Activated CD4-positive, alpha-beta T cell treated with anti-CD3 and anti-CD28 coated beads, Interleukin-2, amount 10 ng/mL, durations not matched to agents 24 days and 14 days (primary cell): ENCODE measurements around the gene POTEB3. TPM values are rescaled to one million over a fixed set of nuclear protein-coding genes. Genes with fewer than 3 reads are reported as not detected.
"Not testable (repeated sequence)": the region's sequence is repeated elsewhere in the genome, so short reads cannot be mapped to it uniquely, and the experiment has no call there.

Experiments used
- DNase-seq: peaks from one replicate; pipeline ENCODE4 v3.0.0; 2022
- H3K27ac Mint-ChIP-seq: one replicate; pipeline ENCODE4 v1.8.0; 2022; ENCODE audit warnings: mild to moderate bottlenecking, mixed read lengths
- H3K27me3 Mint-ChIP-seq: one replicate; pipeline ENCODE4 v1.8.0; 2022; ENCODE audit warnings: mixed read lengths
- H3K36me3 Mint-ChIP-seq: one replicate; pipeline ENCODE4 v1.8.0; 2022; ENCODE audit warnings: low read depth, mild to moderate bottlenecking, mixed read lengths
- H3K4me1 Mint-ChIP-seq: one replicate; pipeline ENCODE4 v1.8.0; 2021; ENCODE audit warnings: mixed read lengths
- H3K4me3 Mint-ChIP-seq: one replicate; pipeline ENCODE4 v1.8.0; 2022; ENCODE audit warnings: mild to moderate bottlenecking, moderate library complexity, mixed read lengths
- H3K9me3 Mint-ChIP-seq: one replicate; pipeline ENCODE4 v1.8.0; 2021; ENCODE audit warnings: mixed read lengths
- intact Hi-C: fragments of 100-400 bp; cut with micrococcal nuclease; formaldehyde crosslinking; loops from one replicate; pipeline ENCODE4 v1.15.1; 2023
- total RNA-seq: library from RNA; stranded (reverse); gene quantifications from 2 replicates; pipeline ENCODE4 v1.2.3, GENCODE V29; 2022

Gene POTEB3
- total RNA-seq = not detected in 2 replicates

GRCh38 chr15:21440399-21440798 lies at the start of gene POTEB3:
Gene POTEB3 (minus strand): TSS chr15:21440499. CDS start chr15:21440011, 488 bp downstream.
- intact Hi-C loops, H3K9me3 Mint-ChIP-seq, H3K4me1 Mint-ChIP-seq, H3K27me3 Mint-ChIP-seq, H3K27ac Mint-ChIP-seq, H3K36me3 Mint-ChIP-seq, H3K4me3 Mint-ChIP-seq, DNase-seq: not testable (repeated sequence)

- intact Hi-C loops, H3K9me3 Mint-ChIP-seq, H3K27me3 Mint-ChIP-seq, H3K4me3 Mint-ChIP-seq, H3K36me3 Mint-ChIP-seq, H3K4me1 Mint-ChIP-seq, H3K27ac Mint-ChIP-seq, DNase-seq: not testable (repeated sequence)
Measured at GRCh38 chr15:21453683-21454082, 13.4 kb upstream of the POTEB3 start.

- H3K27ac Mint-ChIP-seq, H3K4me3 Mint-ChIP-seq, H3K9me3 Mint-ChIP-seq, H3K4me1 Mint-ChIP-seq, H3K27me3 Mint-ChIP-seq, DNase-seq, H3K36me3 Mint-ChIP-seq, intact Hi-C loops: not testable (repeated sequence)
Measured at GRCh38 chr15:21451920-21452563, 11.7 kb upstream of the POTEB3 start.

- H3K4me1 Mint-ChIP-seq, intact Hi-C loops, H3K36me3 Mint-ChIP-seq, H3K27ac Mint-ChIP-seq, H3K9me3 Mint-ChIP-seq, H3K4me3 Mint-ChIP-seq, H3K27me3 Mint-ChIP-seq, DNase-seq: not testable (repeated sequence)
Measured at GRCh38 chr15:21451487-21451886, 11.2 kb upstream of the POTEB3 start.

GRCh38 chr15:21407366-21407765 lies 32.9 kb downstream of the POTEB3 start:
- DNase-seq, intact Hi-C loops, H3K4me1 Mint-ChIP-seq, H3K4me3 Mint-ChIP-seq, H3K27me3 Mint-ChIP-seq, H3K9me3 Mint-ChIP-seq, H3K27ac Mint-ChIP-seq, H3K36me3 Mint-ChIP-seq: not testable (repeated sequence)

- H3K4me1 Mint-ChIP-seq, intact Hi-C loops, H3K27ac Mint-ChIP-seq, H3K36me3 Mint-ChIP-seq, H3K27me3 Mint-ChIP-seq, H3K4me3 Mint-ChIP-seq, H3K9me3 Mint-ChIP-seq, DNase-seq: not testable (repeated sequence)
Measured at GRCh38 chr15:21401531-21401930, 38.8 kb downstream of the POTEB3 start.

GRCh38 chr15:21399111-21399510 lies 41.2 kb downstream of the POTEB3 start:
- H3K9me3 Mint-ChIP-seq, H3K27me3 Mint-ChIP-seq, DNase-seq, H3K4me3 Mint-ChIP-seq, intact Hi-C loops, H3K4me1 Mint-ChIP-seq, H3K27ac Mint-ChIP-seq, H3K36me3 Mint-ChIP-seq: not testable (repeated sequence)

GRCh38 chr15:21398511-21398910 lies 41.8 kb downstream of the POTEB3 start:
- H3K27me3 Mint-ChIP-seq, intact Hi-C loops, DNase-seq, H3K36me3 Mint-ChIP-seq, H3K4me3 Mint-ChIP-seq, H3K4me1 Mint-ChIP-seq, H3K27ac Mint-ChIP-seq, H3K9me3 Mint-ChIP-seq: not testable (repeated sequence)

- H3K9me3 Mint-ChIP-seq, H3K27me3 Mint-ChIP-seq, H3K4me1 Mint-ChIP-seq, DNase-seq, H3K36me3 Mint-ChIP-seq, intact Hi-C loops, H3K27ac Mint-ChIP-seq, H3K4me3 Mint-ChIP-seq: not testable (repeated sequence)
Measured at GRCh38 chr15:21397656-21398055, 42.6 kb downstream of the POTEB3 start.

GRCh38 chr15:21397186-21397585 lies 43.1 kb downstream of the POTEB3 start:
- H3K36me3 Mint-ChIP-seq, DNase-seq, intact Hi-C loops, H3K4me3 Mint-ChIP-seq, H3K27me3 Mint-ChIP-seq, H3K4me1 Mint-ChIP-seq, H3K27ac Mint-ChIP-seq, H3K9me3 Mint-ChIP-seq: not testable (repeated sequence)

- H3K4me1 Mint-ChIP-seq, H3K27me3 Mint-ChIP-seq, H3K36me3 Mint-ChIP-seq, H3K9me3 Mint-ChIP-seq, intact Hi-C loops, H3K4me3 Mint-ChIP-seq, H3K27ac Mint-ChIP-seq, DNase-seq: not testable (repeated sequence)
Measured at GRCh38 chr15:21385961-21386360, 54.3 kb downstream of the POTEB3 start.

- DNase-seq, H3K27ac Mint-ChIP-seq, H3K4me3 Mint-ChIP-seq, intact Hi-C loops, H3K27me3 Mint-ChIP-seq, H3K36me3 Mint-ChIP-seq, H3K4me1 Mint-ChIP-seq, H3K9me3 Mint-ChIP-seq: not testable (repeated sequence)
Measured at GRCh38 chr15:21383866-21384485, 56.3 kb downstream of the POTEB3 start.

GRCh38 chr15:21373682-21374081 lies 66.6 kb downstream of the POTEB3 start:
- H3K4me1 Mint-ChIP-seq, H3K4me3 Mint-ChIP-seq, H3K27me3 Mint-ChIP-seq, H3K36me3 Mint-ChIP-seq, DNase-seq, H3K9me3 Mint-ChIP-seq, intact Hi-C loops, H3K27ac Mint-ChIP-seq: not testable (repeated sequence)

- intact Hi-C loops = not testable (repeated sequence)
Measured at GRCh38 chr15:21369177-21369576, 71.1 kb downstream of the POTEB3 start.

GRCh38 chr15:21368625-21369024 lies 71.7 kb downstream of the POTEB3 start:
- H3K36me3 Mint-ChIP-seq, H3K4me1 Mint-ChIP-seq, H3K9me3 Mint-ChIP-seq, H3K4me3 Mint-ChIP-seq, H3K27me3 Mint-ChIP-seq, H3K27ac Mint-ChIP-seq, DNase-seq, intact Hi-C loops: not testable (repeated sequence)

More at GRCh38 chr15:21369177-21369576, 71.1 kb downstream of the POTEB3 start:
- H3K27me3 Mint-ChIP-seq, H3K9me3 Mint-ChIP-seq, H3K4me3 Mint-ChIP-seq, H3K4me1 Mint-ChIP-seq, H3K36me3 Mint-ChIP-seq, DNase-seq, H3K27ac Mint-ChIP-seq: not testable (repeated sequence)
